HG02852 (cell line): ENCODE results near the gene LRMDA.

Experiments used
- ATAC-seq: cut with Tn5 transposase; IDR thresholded peaks from one replicate; pipeline ENCODE4 v1.9.1; 2021; ENCODE audit warnings: mild to moderate bottlenecking, moderate library complexity; ENCODE audit not compliant: unreplicated experiment

Gene LRMDA

GRCh38 chr10:75962395-75963061, 531.1 kb downstream of the LRMDA start:
- ATAC-seq = no peak

- no peak for ATAC-seq
Measured at GRCh38 chr10:75967491-75967890, 536.1 kb downstream of the LRMDA start.

- no peak for ATAC-seq
Measured at GRCh38 chr10:75969031-75969430, 537.6 kb downstream of the LRMDA start.

- no peak for ATAC-seq
Measured at GRCh38 chr10:75971402-75972211, 540.2 kb downstream of the LRMDA start.

- ATAC-seq = no peak
Measured at GRCh38 chr10:75972491-75973276, 541.3 kb downstream of the LRMDA start.

- ATAC-seq = no peak
Measured at GRCh38 chr10:75974080-75974479, 542.7 kb downstream of the LRMDA start.

GRCh38 chr10:75976681-75977080, 545.3 kb downstream of the LRMDA start:
- ATAC-seq = no peak

GRCh38 chr10:75977139-75977538, 545.7 kb downstream of the LRMDA start:
- ATAC-seq = no peak

GRCh38 chr10:75978213-75978612, 546.8 kb downstream of the LRMDA start:
- no peak for ATAC-seq

- no peak for ATAC-seq
Measured at GRCh38 chr10:75980419-75981002, 549.1 kb downstream of the LRMDA start.

GRCh38 chr10:75982611-75983369, 551.4 kb downstream of the LRMDA start:
- ATAC-seq = no peak

GRCh38 chr10:75984067-75984466, 552.6 kb downstream of the LRMDA start:
- ATAC-seq = no peak

- ATAC-seq = no peak
Measured at GRCh38 chr10:75987616-75988015, 556.2 kb downstream of the LRMDA start.

- no peak for ATAC-seq
Measured at GRCh38 chr10:75994357-75995040, 563.1 kb downstream of the LRMDA start.

GRCh38 chr10:75995041-75995430, 563.6 kb downstream of the LRMDA start:
- ATAC-seq = no peak

- ATAC-seq = no peak
Measured at GRCh38 chr10:75995720-75996119, 564.3 kb downstream of the LRMDA start.

GRCh38 chr10:75999001-75999400, 567.6 kb downstream of the LRMDA start:
- no peak for ATAC-seq

GRCh38 chr10:75999515-76000209, 568.2 kb downstream of the LRMDA start:
- ATAC-seq = no peak

GRCh38 chr10:76000550-76000949, 569.1 kb downstream of the LRMDA start:
- no peak for ATAC-seq
